Stimulated activated CD8-positive, alpha-beta memory T cell treated with anti-CD3 and anti-CD28 coated beads, Interleukin-2, amount 100 ng/mL, for 48 hours (primary cell): ENCODE measurements around the gene ABHD5.

Experiments
- DNase-seq, 2 donors: peaks; one replicate each; pipeline ENCODE4 v3.0.0-alpha.2; 2020; ENCODE audit warnings: low read depth in 2 of 2

Gene ABHD5

DNA sequence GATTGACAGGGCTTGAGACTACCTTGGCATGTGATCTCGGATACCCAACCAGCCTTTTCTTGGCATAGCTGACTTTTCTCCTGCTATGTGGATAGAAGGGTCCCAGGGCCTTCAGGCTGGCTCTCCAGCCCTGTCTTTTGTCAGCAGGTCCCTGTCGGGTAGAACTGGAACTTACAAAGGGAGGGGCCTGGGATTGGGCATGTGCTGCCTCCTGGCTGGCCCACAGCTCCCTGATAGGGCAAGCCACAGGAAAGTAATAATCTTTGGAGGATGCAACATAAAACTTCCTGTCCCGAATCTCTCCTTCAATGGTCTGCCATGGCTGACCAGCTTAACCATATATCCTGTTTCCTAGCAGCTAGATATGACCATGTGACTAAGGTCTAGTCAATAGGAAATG lies 89.1 kb downstream of the ABHD5 start:
- no peak for DNase-seq

DNA sequence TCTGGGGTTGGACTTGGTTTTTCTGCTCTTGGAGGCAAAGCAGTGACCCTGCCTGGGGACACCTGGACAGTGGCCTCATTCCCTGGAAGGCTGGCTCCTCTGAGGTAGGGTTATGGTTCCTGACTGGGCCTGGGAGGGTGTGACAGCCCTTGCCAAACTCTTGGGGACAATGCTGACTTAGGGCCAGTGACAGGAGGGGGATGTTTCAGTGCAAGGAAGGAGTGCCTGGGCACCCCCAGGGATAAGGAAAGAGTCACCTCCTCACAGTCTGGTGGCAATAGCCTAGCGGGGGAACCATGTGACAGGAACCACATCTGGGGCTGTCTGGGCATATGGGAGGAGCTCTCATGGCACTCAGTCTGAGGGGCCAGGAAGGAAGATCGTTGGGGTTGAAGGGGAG lies 91.8 kb downstream of the ABHD5 start:
- no peak for DNase-seq
